ENCODE measurements around the gene JCAD. TPM values are rescaled to one million over a fixed set of nuclear protein-coding genes. Genes with fewer than 3 reads are reported as not detected.

The JCAD gene
- total RNA-seq, 1 experiment from 2014 or later: 0.77 TPM

- Histone ChIP-seq H3K4me1 (ENCODE audit: insufficient read depth, low read length) (no peaks in the 10 kb centered on the region; the same call in 1 of the 2 replicates), H2BK15ac (ENCODE audit: low read depth, low read length) (no peak overlapping the region), H3K27ac (ENCODE audit: insufficient read length, low read depth, low read length) (no peak overlapping the region), H3K56ac (ENCODE audit: insufficient read length, low read depth, low read length) (no peak overlapping the region), H3K27me3 (ENCODE audit: insufficient read depth, low read length) (no peaks in the 10 kb centered on the region; the same call in 1 of the 2 replicates), H2BK12ac (ENCODE audit: insufficient read length, low read depth, low read length) (no peak overlapping the region), H3K9ac (ENCODE audit: extremely low read depth, insufficient read length, low read length) (no peak overlapping the region), H3K4me2 (ENCODE audit: insufficient read depth, insufficient read length, low read length) (no peak overlapping the region), H2AK5ac (ENCODE audit: insufficient read length, low read length) (no peak overlapping the region), H4K20me1 (ENCODE audit: control insufficient read depth, insufficient read depth, insufficient read length) (no peaks in the 10 kb centered on the region), H3K18ac (ENCODE audit: insufficient read length, low read depth, low read length) (no peak overlapping the region), H3K23me2 (ENCODE audit: insufficient read length, low read depth, low read length, poor library complexity, severe bottlenecking) (peaks cover 9% of the 10 kb centered on the region), H3K79me2 (ENCODE audit: insufficient read depth, low read length) (no peaks in the 10 kb centered on the region), H3K9me3 (ENCODE audit: control insufficient read depth, low read depth, low read length) (no peaks in the 10 kb centered on the region), H2BK20ac (ENCODE audit: low read depth, low read length, poor library complexity, severe bottlenecking) (no peak overlapping the region), H3K14ac (ENCODE audit: insufficient read depth, low read length) (no peak overlapping the region), H3K23ac (ENCODE audit: insufficient read length, low read depth, low read length) (no peak overlapping the region), H4K8ac (replicated peaks; ENCODE audit: insufficient read length, low read depth, low read length) (no peak overlapping the region), H2AFZ (ENCODE audit: low read length) (no peak overlapping the region), H4K5ac (ENCODE audit: insufficient read length, low read depth, low read length) (no peak overlapping the region), H3K79me1 (ENCODE audit: insufficient read depth, low read depth, low read length, poor library complexity, severe bottlenecking) (no peaks in the 10 kb centered on the region), H4K91ac (ENCODE audit: insufficient read length, low read depth, low read length) (no peak overlapping the region), H2BK5ac (ENCODE audit: insufficient read length, low read length) (no peak overlapping the region), H2BK120ac (ENCODE audit: low read depth, low read length, poor library complexity, severe bottlenecking) (no peak overlapping the region), H3K4ac (ENCODE audit: low read depth, low read length) (no peak overlapping the region), H3T11ph (ENCODE audit: low read length) (no peak overlapping the region)
- no peak for DNase-seq
- WGBS (ENCODE audit: extremely low coverage, insufficient read length, low lambda C conversion rate): no CpG with 5 or more reads among the region's 4 CpGs
- Mint-ChIP-seq H3K36me3 (ENCODE audit: insufficient read depth in 1 of 3, low read depth in 3 of 3) (no peaks in the 10 kb centered on the region), H3K9me3 (no peaks in the 10 kb centered on the region; a peak in 2 of 5 replicates), H3K27me3 (ENCODE audit: low read depth) (peaks cover 43% of the 10 kb centered on the region), H3K4me1 (peaks cover 36 to 45% of the 10 kb centered on the region in 2 experiments), H3K27ac (peak overlapping the region in 2 of 3 experiments; percentile 62 to 66; a peak in 1 of 7 replicates), H3K4me3 (no peak overlapping the region)
- TF ChIP-seq CTCF (conservative IDR thresholded peaks at IDR 0.05): no peak
Observed at GRCh38 chr10:30056767-30057355, 2.5 kb downstream of the JCAD start.
